B cell (primary cell): ENCODE data around the gene FHIP2A. TPM values are rescaled to one million over a fixed set of nuclear protein-coding genes. Genes with fewer than 3 reads are reported as not detected.

Source experiments
- ATAC-seq: fragments of 200-7000 bp; cut with Tn5 transposase; one replicate; pipeline ENCODE4 v1.10.0; 2021; ENCODE audit warnings: low read depth, mild to moderate bottlenecking, moderate number of reproducible peaks, moderate library complexity
- CTCF ChIA-PET: fragments of 350-600 bp; sonication (Branson Sonifier 250); formaldehyde crosslinking; loops from one replicate; lab custom pipeline; 2021; ENCODE audit warnings: antibody characterized with exemption, inconsistent platforms; lab: Charles Lee
- POLR2A ChIA-PET: fragments of 350-600 bp; sonication (Branson Sonifier 250); formaldehyde crosslinking; loops from one replicate; lab custom pipeline; 2021; ENCODE audit warnings: antibody characterized with exemption; lab: Charles Lee
- DNase-seq: peaks from one replicate; pipeline ENCODE4 v3.0.0; 2013
- H2AFZ ChIP-seq: 2 replicates; pipeline ENCODE4 v1.6.1; 2012; ENCODE audit warnings: mild to moderate bottlenecking, low read depth, low read length; ENCODE audit not compliant: insufficient read depth, poor library complexity, severe bottlenecking
- H3K27ac ChIP-seq, 2 donors: 1 replicate in 1 of 2; 2 replicates in 1 of 2; pipeline ENCODE4 v1.5.1; 2012 to 2013; ENCODE audit warnings: low read length in 2 of 2, mild to moderate bottlenecking in 2 of 2, moderate library complexity in 1 of 2
- H3K27me3 ChIP-seq, 4 experiments: fragments of 200-600 bp in 1 of 4; sonication (generic) in 1 of 4; replicated peaks in 1 of 4; 1 replicate in 2 of 4; 2 replicates in 2 of 4; pipeline versions ENCODE4 v1.6.1 to v1.7.0; 2013 to 2016; ENCODE audit warnings: low read length in 3 of 4, mild to moderate bottlenecking in 2 of 4, mixed read lengths in 1 of 4, moderate library complexity in 1 of 4; ENCODE audit not compliant: insufficient read depth in 4 of 4, control insufficient read depth in 3 of 4; ENCODE audit errors: control extremely low read depth in 1 of 4
- H3K36me3 ChIP-seq, 2 experiments: replicated peaks in 1 of 2; 1 replicate in 1 of 2; 2 replicates in 1 of 2; pipeline versions ENCODE4 v1.6.1 to v1.7.1; 2013; ENCODE audit warnings: low read length in 1 of 2; ENCODE audit not compliant: insufficient read depth in 2 of 2, control insufficient read depth in 1 of 2; ENCODE audit errors: control extremely low read depth in 1 of 2, extremely low read depth in 1 of 2
- H3K4me1 ChIP-seq, 2 donors: fragments of 200-600 bp in 1 of 2; sonication (generic) in 1 of 2; 1 replicate in 1 of 2; 2 replicates in 1 of 2; pipeline versions ENCODE4 v1.5.1 to v1.6.1; 2013 to 2017; ENCODE audit warnings: low read length in 2 of 2; ENCODE audit not compliant: control insufficient read depth in 2 of 2, insufficient read depth in 2 of 2
- H3K4me2 ChIP-seq: replicated peaks from 2 replicates; pipeline ENCODE3; 2012; ENCODE audit warnings: mild to moderate bottlenecking, low read depth, low read length; ENCODE audit not compliant: poor library complexity, severe bottlenecking
- H3K4me3 ChIP-seq, 5 experiments: fragments of 200-600 bp in 1 of 5; sonication (generic) in 1 of 5; 1 replicate in 3 of 5; 2 replicates in 2 of 5; pipeline versions ENCODE4 v1.5.1 to v1.7.0; 2011 to 2016; ENCODE audit warnings: low read length in 4 of 5, mild to moderate bottlenecking in 4 of 5, low read depth in 2 of 5, control low read depth in 1 of 5, moderate library complexity in 1 of 5; ENCODE audit not compliant: insufficient read depth in 1 of 5; ENCODE audit errors: control extremely low read depth in 1 of 5, extremely low read depth in 1 of 5
- H3K79me2 ChIP-seq: fragments of 200-600 bp; sonication (generic); one replicate; pipeline ENCODE4 v1.6.0; 2016; ENCODE audit warnings: low read length; ENCODE audit not compliant: control insufficient read depth, insufficient read depth
- H3K9ac ChIP-seq: fragments of 200-600 bp; sonication (generic); 2 replicates; pipeline ENCODE4 v1.6.1; 2017; ENCODE audit warnings: mild to moderate bottlenecking, low read length, moderate library complexity
- H3K9me3 ChIP-seq, 3 donors: one replicate each; pipeline versions ENCODE4 v1.6.1 to v1.7.1; 2013; ENCODE audit warnings: low read length in 2 of 3; ENCODE audit not compliant: control insufficient read depth in 2 of 3, insufficient read depth in 1 of 3; ENCODE audit errors: control extremely low read depth in 1 of 3
- H4K20me1 ChIP-seq: 2 replicates; pipeline ENCODE4 v1.6.0; 2012; ENCODE audit warnings: mild to moderate bottlenecking, low read length; ENCODE audit not compliant: insufficient read depth, control insufficient read depth, poor library complexity, severe bottlenecking
- H3K27ac Mint-ChIP-seq: one replicate; pipeline ENCODE4 v1.8.0; 2021; ENCODE audit warnings: mixed read lengths
- H3K27me3 Mint-ChIP-seq: one replicate; pipeline ENCODE4 v1.8.0; 2021; ENCODE audit warnings: mixed read lengths
- H3K4me1 Mint-ChIP-seq: one replicate; pipeline ENCODE4 v1.8.0; 2021; ENCODE audit warnings: mixed read lengths
- H3K4me3 Mint-ChIP-seq: one replicate; pipeline ENCODE4 v1.8.0; 2021; ENCODE audit warnings: mixed read lengths
- H3K9me3 Mint-ChIP-seq: one replicate; pipeline ENCODE4 v1.8.0; 2022; ENCODE audit warnings: mixed read lengths; ENCODE audit not compliant: insufficient read depth
- EZH2 ChIP-seq: IDR thresholded peaks from 2 replicates; pipeline ENCODE4 v1.6.1; 2012; ENCODE audit warnings: borderline replicate concordance, low read depth, mild to moderate bottlenecking, moderate library complexity, low read length; ENCODE audit not compliant: insufficient read depth, poor library complexity, severe bottlenecking
- WGBS: methylation state at CpG from one replicate; pipeline ENCODE4 v1.1.5; 2013; ENCODE audit warnings: missing lambda C conversion rate; ENCODE audit not compliant: insufficient coverage; 5-methylcytosine and 5-hydroxymethylcytosine counted together
- intact Hi-C: fragments of 100-400 bp; cut with micrococcal nuclease; formaldehyde crosslinking; loops from one replicate; pipeline ENCODE4 v1.10.0; 2022
- polyA plus RNA-seq: library from polyadenylated mRNA; depleted of rRNA; stranded (reverse); fragments of >200 nt; gene quantifications from 2 replicates; pipeline ENCODE4 v1.2.3, GENCODE V29; 2012
- total RNA-seq, 2 donors: library from RNA; stranded (reverse); fragments of 120-200 nt in 1 of 2; gene quantifications; 1 replicate in 1 of 2; 2 replicates in 1 of 2; pipeline versions ENCODE4 v1.2.3 to v1.2.4, GENCODE V29; 2013 to 2022
- TF ChIP-seq, protein P1 (sequence below): fragments of 200-600 bp; IDR thresholded peaks from one replicate; pipeline ENCODE4 v1.8.0; 2022; ENCODE audit warnings: antibody characterized with exemption, mild to moderate bottlenecking

FHIP2A gene
- total and polyA plus RNA-seq, 2 donors (not counting 1 experiment from before 2014, with no cell fraction given): 4.9 to 18.2 TPM

DNA sequence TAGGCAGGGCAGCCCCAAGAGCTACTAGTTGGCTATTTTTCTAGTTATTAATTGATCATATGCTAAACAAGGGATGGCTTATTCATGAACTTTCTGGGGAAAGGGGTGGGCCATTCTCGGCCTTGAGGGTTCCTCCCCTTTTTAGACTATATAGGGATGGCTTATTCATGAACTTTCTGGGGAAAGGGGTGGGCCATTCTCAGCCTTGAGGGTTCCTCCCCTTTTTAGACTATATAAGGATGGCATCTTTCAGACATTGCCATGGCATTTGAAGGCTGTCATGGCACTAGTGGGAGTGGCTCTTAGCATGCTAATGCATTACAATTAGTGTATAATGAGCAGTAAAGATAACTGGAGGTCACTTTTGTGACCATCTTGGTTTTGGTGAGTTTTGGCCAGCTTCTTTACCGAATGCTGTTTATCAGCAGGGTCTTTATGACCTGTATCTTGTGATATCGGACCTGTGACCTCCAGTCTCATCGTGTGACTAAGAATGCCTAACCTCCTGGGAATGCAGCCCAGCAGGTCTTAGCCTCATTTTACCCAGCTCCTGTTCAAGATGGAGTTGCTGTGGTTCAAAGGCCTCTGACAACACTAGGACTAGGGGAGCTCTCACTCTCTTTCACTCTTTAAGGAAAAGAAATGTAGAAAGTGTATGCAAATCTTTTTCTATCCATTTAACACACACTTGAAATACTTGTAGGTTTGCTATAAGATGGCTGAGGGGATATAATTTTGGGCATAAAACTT, 7.8 kb downstream of the FHIP2A start:
- Histone ChIP-seq H3K4me2 (no peak overlapping the region), H3K9ac (no peak overlapping the region), H3K4me3 (no peak overlapping the region), H3K9me3 (no peaks in the 10 kb centered on the region), H2AFZ (no peak overlapping the region), H3K36me3 (peaks cover 5 to 20% of the 10 kb centered on the region in 2 experiments), H3K27ac (no peak overlapping the region), H3K4me1 (peaks cover 4 to 10% of the 10 kb centered on the region in 2 donors), H3K79me2 (peaks cover 60% of the 10 kb centered on the region), H4K20me1 (peaks cover 5% of the 10 kb centered on the region), H3K27me3 (no peaks in the 10 kb centered on the region)
- ATAC-seq: no peak
- no peaks in the 10 kb centered on the region for H3K27me3 Mint-ChIP-seq
- intact Hi-C loops: loop anchor here (10.0 kb wide), 2 partner anchors 305 to 655 kb away; partner anchors contain the start of genes CCDC186 and TDRD1
- no peak overlapping the region for H3K27ac Mint-ChIP-seq
- no peak overlapping the region for H3K4me3 Mint-ChIP-seq
- TF ChIP-seq, protein P1, sequence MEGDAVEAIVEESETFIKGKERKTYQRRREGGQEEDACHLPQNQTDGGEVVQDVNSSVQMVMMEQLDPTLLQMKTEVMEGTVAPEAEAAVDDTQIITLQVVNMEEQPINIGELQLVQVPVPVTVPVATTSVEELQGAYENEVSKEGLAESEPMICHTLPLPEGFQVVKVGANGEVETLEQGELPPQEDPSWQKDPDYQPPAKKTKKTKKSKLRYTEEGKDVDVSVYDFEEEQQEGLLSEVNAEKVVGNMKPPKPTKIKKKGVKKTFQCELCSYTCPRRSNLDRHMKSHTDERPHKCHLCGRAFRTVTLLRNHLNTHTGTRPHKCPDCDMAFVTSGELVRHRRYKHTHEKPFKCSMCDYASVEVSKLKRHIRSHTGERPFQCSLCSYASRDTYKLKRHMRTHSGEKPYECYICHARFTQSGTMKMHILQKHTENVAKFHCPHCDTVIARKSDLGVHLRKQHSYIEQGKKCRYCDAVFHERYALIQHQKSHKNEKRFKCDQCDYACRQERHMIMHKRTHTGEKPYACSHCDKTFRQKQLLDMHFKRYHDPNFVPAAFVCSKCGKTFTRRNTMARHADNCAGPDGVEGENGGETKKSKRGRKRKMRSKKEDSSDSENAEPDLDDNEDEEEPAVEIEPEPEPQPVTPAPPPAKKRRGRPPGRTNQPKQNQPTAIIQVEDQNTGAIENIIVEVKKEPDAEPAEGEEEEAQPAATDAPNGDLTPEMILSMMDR: no peak
- no peak for TF ChIP-seq EZH2
- no peak for DNase-seq
- CTCF ChIA-PET: interaction anchor here (0.7 to 1.1 kb wide), 2 partner anchors 333 to 344 kb away, joined by 3 read pairs; no protein-coding TSS in a partner anchor
- POLR2A ChIA-PET: interaction anchor here (0.7 kb wide), 1 partner anchor 119 kb away, joined by 3 read pairs; no protein-coding TSS in a partner anchor
- peaks cover 32% of the 10 kb centered on the region for H3K4me1 Mint-ChIP-seq
- 93% methylated on average over 3 of the region's 4 CpGs for WGBS
- H3K9me3 Mint-ChIP-seq: no peaks in the 10 kb centered on the region
